DOHH2 (cell line): ENCODE data around the gene HDAC4.

Source experiments
- H3F3A ChIP-seq: fragments of 200-600 bp; sonication (generic), shearing (Covaris generic); 2 replicates; pipeline ENCODE4 v1.6.0; 2016; ENCODE audit warnings: antibody characterized with exemption, mild to moderate bottlenecking; ENCODE audit not compliant: control insufficient read depth, insufficient read depth
- H3K27ac ChIP-seq: fragments of 200-600 bp; sonication (generic); 2 replicates; pipeline ENCODE4 v1.5.1; 2014; ENCODE audit warnings: low read depth, mild to moderate bottlenecking, low read length, moderate library complexity
- H3K27me3 ChIP-seq: fragments of 200-600 bp; sonication (generic); 2 replicates; pipeline ENCODE4 v1.6.1; 2014; ENCODE audit warnings: mild to moderate bottlenecking, low read length, mixed read lengths; ENCODE audit not compliant: control insufficient read depth
- H3K36me3 ChIP-seq: fragments of 200-600 bp; sonication (generic); 2 replicates; pipeline ENCODE4 v1.6.1; 2014; ENCODE audit warnings: mild to moderate bottlenecking, low read length, moderate library complexity, mixed read lengths; ENCODE audit not compliant: control insufficient read depth
- H3K4me1 ChIP-seq: fragments of 200-600 bp; sonication (generic); 2 replicates; pipeline ENCODE4 v1.6.1; 2014; ENCODE audit warnings: mild to moderate bottlenecking, low read length, mixed read lengths; ENCODE audit not compliant: control insufficient read depth
- H3K4me2 ChIP-seq: fragments of 200-600 bp; sonication (generic); 2 replicates; pipeline ENCODE4 v1.6.0; 2014; ENCODE audit warnings: mild to moderate bottlenecking, low read length, moderate library complexity
- H3K4me3 ChIP-seq: fragments of 200-600 bp; sonication (generic); 2 replicates; pipeline ENCODE4 v1.5.1; 2014; ENCODE audit warnings: mild to moderate bottlenecking, low read length, mixed read lengths
- H3K79me2 ChIP-seq: fragments of 200-600 bp; sonication (generic); 2 replicates; pipeline ENCODE4 v1.6.1; 2014; ENCODE audit warnings: mild to moderate bottlenecking, low read length, mixed read lengths; ENCODE audit not compliant: control insufficient read depth
- H3K9me2 ChIP-seq: fragments of 200-600 bp; sonication (generic); replicated peaks from 2 replicates; pipeline ENCODE4 v1.6.1; 2014; ENCODE audit warnings: mild to moderate bottlenecking, low read length, mixed read lengths; ENCODE audit not compliant: control insufficient read depth
- H3K9me3 ChIP-seq: fragments of 200-600 bp; sonication (generic); 2 replicates; pipeline ENCODE4 v1.6.1; 2014; ENCODE audit warnings: antibody characterized with exemption, low read length, mixed read lengths; ENCODE audit not compliant: control insufficient read depth, insufficient read depth
- H4K20me1 ChIP-seq: fragments of 200-600 bp; sonication (generic); 2 replicates; pipeline ENCODE4 v1.6.0; 2014; ENCODE audit warnings: low read depth, mild to moderate bottlenecking, antibody characterized with exemption, low read length, moderate library complexity; ENCODE audit not compliant: control insufficient read depth, insufficient read depth
- CTCF ChIP-seq: fragments of 200-600 bp; sonication (generic); IDR thresholded peaks from one replicate; pipeline ENCODE4 v1.5.1; 2014; ENCODE audit warnings: antibody characterized with exemption, mild to moderate bottlenecking, low read depth, low read length; ENCODE audit not compliant: poor library complexity, severe bottlenecking
- EZH2phosphoT487 ChIP-seq: fragments of 200-600 bp; sonication (generic); IDR thresholded peaks from 2 replicates; pipeline ENCODE4 v1.6.1; 2017; ENCODE audit warnings: borderline replicate concordance, mild to moderate bottlenecking, antibody characterized with exemption, low read length, moderate library complexity, mixed read lengths

Gene HDAC4

GRCh38 chr2:239394978-239395377 lies 5.8 kb downstream of the HDAC4 start:
- Histone ChIP-seq H3K79me2 (peaks cover 45% of the 10 kb centered on the region), H4K20me1 (peaks cover 26% of the 10 kb centered on the region; the same call in 1 of the 2 replicates), H3K4me1 (peaks cover 10% of the 10 kb centered on the region), H3K9me2 (no peaks in the 10 kb centered on the region), H3K4me3 (no peak overlapping the region), H3F3A (0 out of 2 replicates have a peak, but pooled peaks cover 4% of the 10 kb centered on the region), H3K36me3 (no peaks in the 10 kb centered on the region), H3K9me3 (no peaks in the 10 kb centered on the region), H3K4me2 (no peak overlapping the region), H3K27me3 (no peaks in the 10 kb centered on the region), H3K27ac (no peak overlapping the region)
- TF ChIP-seq EZH2phosphoT487 (no peak), CTCF (no peak)

- H3K79me2 ChIP-seq, result peaks cover 40% of the 10 kb centered on the region
- peaks cover 23% of the 10 kb centered on the region; the same call in 1 of the 2 replicates for H4K20me1 ChIP-seq
- peaks cover 1% of the 10 kb centered on the region; the same call in 1 of the 2 replicates for H3K9me3 ChIP-seq
- no peak overlapping the region for H3K4me2 ChIP-seq
- no peaks in the 10 kb centered on the region for H3K9me2 ChIP-seq
- no peaks in the 10 kb centered on the region for H3K36me3 ChIP-seq
- H3K27ac ChIP-seq, result no peak overlapping the region
- H3K4me1 ChIP-seq, result peaks cover 6% of the 10 kb centered on the region
- no peak overlapping the region for H3K4me3 ChIP-seq
- TF ChIP-seq EZH2phosphoT487 (no peak), CTCF (no peak)
- H3F3A ChIP-seq, result no peaks in the 10 kb centered on the region
- H3K27me3 ChIP-seq, result no peaks in the 10 kb centered on the region
These were observed 6.4 kb downstream of the HDAC4 start for GRCh38 chr2:239394346-239394945.

GRCh38 chr2:239393941-239394340 lies 6.9 kb downstream of the HDAC4 start:
- no peaks in the 10 kb centered on the region for H3K27me3 ChIP-seq
- H3K4me2 ChIP-seq, result no peak overlapping the region
- no peaks in the 10 kb centered on the region for H3K9me2 ChIP-seq
- TF ChIP-seq CTCF (no peak), EZH2phosphoT487 (no peak)
- H3K4me1 ChIP-seq, result peaks cover under 1% of the 10 kb centered on the region; the same call in 1 of the 2 replicates
- H3K79me2 ChIP-seq, result peaks cover 35% of the 10 kb centered on the region
- no peak overlapping the region for H3K27ac ChIP-seq
- H3K4me3 ChIP-seq, result no peak overlapping the region
- peaks cover 3% of the 10 kb centered on the region; the same call in 1 of the 2 replicates for H3K9me3 ChIP-seq
- H3K36me3 ChIP-seq, result no peaks in the 10 kb centered on the region
- no peaks in the 10 kb centered on the region for H3F3A ChIP-seq
- peaks cover 19% of the 10 kb centered on the region; the same call in 1 of the 2 replicates for H4K20me1 ChIP-seq
